ENCODE measurements around the gene AK5. TPM values are rescaled to one million over a fixed set of nuclear protein-coding genes. Genes with fewer than 3 reads are reported as not detected.

AK5 gene
- total and polyA plus RNA-seq, 2 experiments from 2014 or later: 8.8 to 12.2 TPM

DNA sequence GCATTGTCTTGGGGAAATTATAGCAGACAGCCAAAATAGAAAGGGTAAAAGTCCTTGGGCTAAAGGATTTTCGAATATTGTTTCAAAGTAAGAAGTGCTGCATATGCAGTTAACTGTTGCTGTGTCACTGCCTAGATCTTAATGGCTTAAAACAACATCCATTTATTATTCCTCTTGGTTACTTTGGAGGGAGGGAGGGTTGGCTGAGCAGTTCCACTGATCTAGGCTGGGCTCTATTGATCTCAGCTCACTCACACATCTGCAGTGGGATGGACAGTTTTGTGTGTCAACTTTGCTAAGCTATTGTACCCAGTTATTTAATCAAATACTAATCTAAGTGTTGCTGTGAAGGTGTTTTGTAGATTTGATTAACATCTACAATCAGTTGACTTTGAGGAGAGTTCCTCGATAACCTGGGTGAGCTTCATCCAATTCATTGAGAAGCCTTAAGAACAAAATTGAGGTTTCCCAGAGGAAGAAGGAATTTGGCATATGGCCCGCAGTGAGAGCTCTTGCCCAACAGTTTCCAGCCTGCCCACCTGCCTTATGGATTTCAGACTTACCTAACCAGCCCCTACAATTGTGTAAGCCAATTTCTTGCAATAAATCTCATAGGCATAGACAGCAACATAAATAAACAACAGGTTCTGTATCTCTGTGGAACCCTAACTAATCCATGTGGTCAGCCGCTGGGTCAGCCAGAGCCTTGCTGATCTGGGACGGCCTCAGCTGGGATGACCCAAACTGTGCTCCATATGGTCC is 187.3 kb downstream of the AK5 start:
- H3K9me3 Mint-ChIP-seq: no peaks in the 10 kb centered on the region
- Histone ChIP-seq H3K9me2 (ENCODE audit: insufficient read depth) (no peaks in the 10 kb centered on the region), H2AFZ (no peak overlapping the region), H3K79me2 (replicated peaks; ENCODE audit: insufficient read depth) (no peaks in the 10 kb centered on the region), H3K36me3 (ENCODE audit: insufficient read depth) (no peaks in the 10 kb centered on the region), H3K4me3 (no peak overlapping the region), H3K4me2 (no peak overlapping the region), H3K27me3 (ENCODE audit: insufficient read depth) (no peaks in the 10 kb centered on the region), H4K20me1 (replicated peaks; ENCODE audit: insufficient read depth) (no peaks in the 10 kb centered on the region), H3F3A (replicated peaks; ENCODE audit: low read depth) (no peaks in the 10 kb centered on the region), H3K27ac (ENCODE audit: low read depth) (no peak overlapping the region), H3K4me1 (ENCODE audit: insufficient read depth) (no peaks in the 10 kb centered on the region)
- peaks cover 5% of the 10 kb centered on the region for H3K27me3 Mint-ChIP-seq (ENCODE audit: insufficient read depth, low read depth, poor library complexity)
- H3K27ac Mint-ChIP-seq: no peak overlapping the region
- TF ChIP-seq REST (IDR thresholded peaks at IDR 0.05; ENCODE audit: unreplicated experiment): no peak
- TF ChIP-seq NANOG (IDR thresholded peaks at IDR 0.05; ENCODE audit: borderline replicate concordance): no peak
- TF ChIP-seq ETS1 (IDR thresholded peaks at IDR 0.05): no peak
- TF ChIP-seq ZNF331 (CRISPR knock-in tag; IDR thresholded peaks at IDR 0.05; ENCODE audit: low read depth): no peak
- TF ChIP-seq CREB1 (CRISPR knock-in tag; IDR thresholded peaks at IDR 0.05; ENCODE audit: low read depth): no peak
- TF ChIP-seq ZNF462 (CRISPR knock-in tag; IDR thresholded peaks at IDR 0.05): no peak
- no peaks in the 10 kb centered on the region for H3K36me3 Mint-ChIP-seq (ENCODE audit: low read depth)
- ATAC-seq (no peak), DNase-seq (ENCODE audit: low spot score) (no peak)
- H3K4me1 Mint-ChIP-seq: no peaks in the 10 kb centered on the region
- H3K4me3 Mint-ChIP-seq: no peak overlapping the region

Measured in GM23338 (cell line).